Right renal pelvis (tissue), 4 donors: ENCODE data around the gene CEACAM1. TPM values are rescaled to one million over a fixed set of nuclear protein-coding genes. Genes with fewer than 3 reads are reported as not detected.
"Not testable (repeated sequence)": the region's sequence is repeated elsewhere in the genome, so short reads cannot be mapped to it uniquely, and the experiment has no call there.

Experiments
- DNase-seq, 4 donors: peaks; one replicate each; pipeline ENCODE4 v3.0.0-alpha.2; 2013; ENCODE audit warnings: low read depth in 4 of 4, low spot score in 3 of 4, missing footprints in 1 of 4
- polyA plus RNA-seq, 4 donors: library from polyadenylated mRNA; unstranded; fragments of 120-200 nt; gene quantifications; one replicate each; pipeline ENCODE4 v1.2.1, GENCODE V29; 2013; ENCODE audit not compliant: insufficient read length in 4 of 4

The CEACAM1 gene
- polyA plus RNA-seq, 4 donors, result 9.6 to 18.1 (median 11.2) TPM

- DNase-seq, result no peak
Observed at GRCh38 chr19:42480335-42481095, 47.8 kb downstream of the CEACAM1 start.

GRCh38 chr19:42479736-42480135 lies 48.5 kb downstream of the CEACAM1 start:
- no peak for DNase-seq

- no peak for DNase-seq
Observed at GRCh38 chr19:42478765-42479311, 49.4 kb downstream of the CEACAM1 start.

GRCh38 chr19:42477933-42478332 lies 50.3 kb downstream of the CEACAM1 start:
- DNase-seq, result no peak

- DNase-seq, result no peak
Observed at GRCh38 chr19:42477117-42477516, 51.2 kb downstream of the CEACAM1 start.

- no peak for DNase-seq
Observed at GRCh38 chr19:42475366-42475765, 52.9 kb downstream of the CEACAM1 start.

- DNase-seq, result no peak
Observed at GRCh38 chr19:42474743-42475142, 53.5 kb downstream of the CEACAM1 start.

GRCh38 chr19:42473686-42474085 lies 54.6 kb downstream of the CEACAM1 start:
- no peak for DNase-seq

- DNase-seq, result no peak
Observed at GRCh38 chr19:42472402-42473147, 55.7 kb downstream of the CEACAM1 start.

GRCh38 chr19:42471554-42472249 lies 56.6 kb downstream of the CEACAM1 start:
- no peak for DNase-seq

GRCh38 chr19:42469311-42470235 lies 58.7 kb downstream of the CEACAM1 start:
- no peak for DNase-seq

- DNase-seq, result no peak
Observed at GRCh38 chr19:42468273-42468796, 59.9 kb downstream of the CEACAM1 start.

- DNase-seq, result no peak
Observed at GRCh38 chr19:42467183-42467760, 61.0 kb downstream of the CEACAM1 start.

- no peak for DNase-seq
Observed at GRCh38 chr19:42466521-42467182, 61.6 kb downstream of the CEACAM1 start.

- DNase-seq, result no peak
Observed at GRCh38 chr19:42465827-42466280, 62.4 kb downstream of the CEACAM1 start.

- DNase-seq, result no peak
Observed at GRCh38 chr19:42461700-42462324, 66.5 kb downstream of the CEACAM1 start.

GRCh38 chr19:42461231-42461630 lies 67.0 kb downstream of the CEACAM1 start:
- DNase-seq, result not testable (repeated sequence)

- DNase-seq, result no peak
Observed at GRCh38 chr19:42459926-42460325, 68.4 kb downstream of the CEACAM1 start.
